Endothelial cell of hepatic sinusoid (primary cell): ENCODE measurements around the gene THAP11.

Source experiments
- in situ Hi-C: cut with HindIII; loops from 2 replicates; pipeline ENCODE4 v1.10.0; 2017; ENCODE audit warnings: low sequenced_read_pairs

The THAP11 gene

DNA sequence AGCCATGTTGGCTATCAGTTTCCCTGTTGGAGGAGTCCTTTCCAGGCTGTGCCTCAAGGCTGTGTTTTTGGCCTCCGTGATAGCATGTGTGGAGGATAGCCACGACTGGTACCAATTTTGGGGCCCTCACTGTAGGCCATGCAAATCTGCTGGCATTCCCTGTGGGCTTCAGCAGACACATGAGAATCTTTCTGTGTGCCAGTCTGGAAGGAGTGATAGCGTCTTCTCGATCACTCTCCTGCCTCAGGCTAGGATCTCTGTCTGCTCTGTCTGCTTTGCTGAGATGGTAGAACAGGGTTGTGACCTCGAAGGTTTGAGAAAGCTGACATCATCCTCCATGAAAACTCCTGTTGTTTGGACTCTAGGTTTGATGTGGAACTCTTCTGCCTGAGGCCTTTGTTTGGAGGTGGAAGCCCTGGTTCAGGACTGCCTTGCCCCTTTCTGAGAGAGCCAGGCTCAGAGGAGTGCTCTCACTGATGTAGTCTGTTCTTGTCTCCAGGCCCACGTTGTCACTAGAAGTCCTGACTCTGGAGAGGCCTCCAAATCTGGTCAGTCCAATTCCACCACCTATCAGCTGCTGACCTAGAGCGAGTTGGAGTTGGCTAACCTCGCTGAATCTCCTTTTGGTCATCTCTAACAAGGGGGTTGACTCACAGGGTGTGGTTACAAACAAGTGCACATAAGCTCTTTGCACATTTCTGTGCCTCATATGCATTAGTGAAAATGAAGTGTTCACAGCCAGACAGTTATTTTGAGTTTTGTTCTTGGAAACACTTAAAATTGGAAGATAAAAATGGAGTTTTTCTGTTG lies 18.7 kb downstream of the THAP11 start:
- in situ Hi-C loops = loop anchor here (5.0 kb wide), 1 partner anchor 38 kb away; no protein-coding TSS in a partner anchor

DNA sequence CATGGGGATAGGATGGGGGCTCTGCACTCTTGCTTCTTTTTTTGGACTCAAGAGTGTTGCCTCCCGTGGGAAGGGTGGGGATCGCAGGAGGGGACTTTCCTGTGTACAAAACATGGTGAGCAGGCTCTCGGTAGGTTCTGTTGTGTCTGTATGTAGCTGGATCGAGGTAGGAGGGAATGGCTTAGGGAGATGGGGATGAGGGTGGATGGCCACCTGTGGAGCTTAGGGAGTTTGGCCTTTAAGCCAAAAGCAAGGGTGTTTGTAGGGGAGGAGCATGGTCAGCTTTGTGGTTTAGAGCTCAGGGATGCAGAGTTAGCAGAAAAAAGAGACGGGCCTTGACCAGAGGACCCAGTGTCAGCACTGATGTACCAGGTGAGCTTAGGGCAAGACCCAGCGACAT lies 19.8 kb downstream of the THAP11 start:
- in situ Hi-C loops = loop anchor here (5.0 kb wide), 1 partner anchor 40 kb away; no protein-coding TSS in a partner anchor

DNA sequence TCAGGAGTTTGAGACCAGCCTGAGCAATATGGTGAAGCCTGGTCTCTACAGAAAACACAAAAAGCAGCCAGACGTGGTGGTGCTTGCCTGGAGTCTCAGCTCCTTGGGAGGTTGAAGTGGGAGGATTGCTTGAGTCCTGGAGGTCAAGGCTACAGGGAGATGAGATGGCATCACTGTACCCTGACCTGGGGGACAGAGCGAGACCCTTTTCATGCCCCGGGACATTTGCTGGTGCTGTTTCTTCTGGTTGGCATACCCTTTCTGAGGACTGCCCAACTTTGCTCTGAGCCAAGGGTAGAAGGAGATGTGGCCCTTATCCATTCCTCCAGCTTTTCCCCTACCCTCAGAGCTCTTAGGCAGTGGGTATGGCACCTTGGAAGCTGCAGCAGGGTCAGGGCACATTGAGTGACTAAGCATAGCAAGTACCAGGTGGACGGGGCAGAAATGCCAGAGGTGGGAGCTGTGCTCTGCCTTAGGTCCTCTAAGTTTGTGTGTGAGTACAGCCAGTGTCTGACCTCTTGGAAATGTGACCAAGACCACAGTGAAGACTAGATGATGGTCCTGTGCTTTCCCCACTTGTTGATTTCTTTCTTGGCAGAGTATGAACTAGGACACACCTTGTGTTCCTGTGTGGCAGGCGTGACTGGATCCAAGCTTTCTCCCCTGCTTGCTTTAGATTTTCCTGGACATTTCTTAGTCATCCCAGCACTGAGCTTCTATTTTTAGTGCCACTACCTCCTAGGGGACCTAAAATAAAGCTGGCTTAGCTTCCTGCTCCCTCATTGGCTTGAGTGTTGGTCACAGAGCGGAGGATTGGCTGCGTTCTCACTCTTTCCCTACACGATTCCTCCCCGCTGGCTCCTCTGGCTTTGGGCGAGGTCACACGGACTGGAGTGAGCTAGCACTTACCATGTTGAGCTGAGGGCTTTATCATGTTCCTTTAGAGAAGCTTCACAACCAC lies 20.8 kb downstream of the THAP11 start:
- in situ Hi-C loops = loop anchor here (5.0 kb wide), 1 partner anchor 41 kb away; no protein-coding TSS in a partner anchor

DNA sequence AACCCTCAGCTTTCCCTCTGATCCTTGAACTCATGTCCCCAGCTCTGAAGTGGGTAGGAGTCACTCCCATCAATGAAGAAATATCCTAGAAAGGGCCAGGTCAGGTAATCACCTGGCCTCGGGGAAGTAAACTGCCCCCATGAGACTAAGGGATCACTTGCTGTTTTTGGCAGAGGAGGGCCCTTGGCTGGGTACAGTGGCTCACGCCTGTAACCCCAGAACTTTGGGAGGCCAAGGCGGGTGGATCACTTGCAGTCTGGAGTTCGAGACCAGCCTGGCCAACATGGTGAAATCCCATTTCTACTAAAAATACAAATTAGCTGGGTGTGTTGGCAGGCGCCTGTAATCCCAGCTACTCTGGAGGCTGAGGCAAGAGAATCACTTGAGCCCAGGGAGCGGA lies 21.9 kb downstream of the THAP11 start:
- in situ Hi-C loops = loop anchor here (5.0 kb wide), 1 partner anchor 42 kb away; no protein-coding TSS in a partner anchor

DNA sequence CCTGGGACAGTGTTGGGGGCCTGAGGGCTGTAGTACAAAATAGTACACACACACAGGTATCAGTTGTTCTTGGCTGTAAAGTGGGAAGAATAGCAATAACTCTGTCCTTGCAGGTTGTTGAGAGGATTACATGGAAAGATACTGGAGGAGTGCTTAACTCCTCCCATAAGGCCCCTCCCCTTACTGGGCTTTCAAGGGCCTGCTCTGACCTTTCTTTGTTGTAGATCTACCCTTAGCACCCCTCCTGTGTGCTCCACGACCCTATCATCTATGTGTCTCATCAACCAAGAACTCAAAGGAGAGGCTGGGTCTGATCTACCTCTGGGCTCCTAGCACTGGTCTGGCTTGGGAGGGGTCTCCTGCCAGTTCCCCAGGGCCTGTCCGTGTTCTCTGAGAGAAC lies 22.5 kb downstream of the THAP11 start:
- in situ Hi-C loops = loop anchor here (5.0 kb wide), 1 partner anchor 42 kb away; no protein-coding TSS in a partner anchor

DNA sequence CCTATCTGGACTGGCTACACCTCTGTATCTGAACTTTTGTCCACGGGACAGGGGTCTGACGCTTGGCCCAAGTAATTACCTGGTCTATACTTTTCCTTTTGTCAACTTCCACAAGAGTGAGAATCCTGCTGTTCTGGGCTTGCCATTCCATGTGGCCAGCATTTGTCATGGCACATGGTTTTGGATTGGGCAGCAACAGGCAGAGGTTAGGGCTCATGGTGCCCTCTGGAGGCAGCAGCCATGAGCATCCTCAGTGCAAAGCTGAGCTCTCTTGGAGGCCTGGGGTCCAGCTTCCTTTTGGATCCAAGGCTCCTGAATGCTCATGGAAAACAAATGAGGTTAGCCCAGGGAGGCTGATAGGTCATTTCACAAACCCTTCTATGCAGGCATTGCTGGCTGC lies 23.2 kb downstream of the THAP11 start:
- in situ Hi-C loops = no loop called here

DNA sequence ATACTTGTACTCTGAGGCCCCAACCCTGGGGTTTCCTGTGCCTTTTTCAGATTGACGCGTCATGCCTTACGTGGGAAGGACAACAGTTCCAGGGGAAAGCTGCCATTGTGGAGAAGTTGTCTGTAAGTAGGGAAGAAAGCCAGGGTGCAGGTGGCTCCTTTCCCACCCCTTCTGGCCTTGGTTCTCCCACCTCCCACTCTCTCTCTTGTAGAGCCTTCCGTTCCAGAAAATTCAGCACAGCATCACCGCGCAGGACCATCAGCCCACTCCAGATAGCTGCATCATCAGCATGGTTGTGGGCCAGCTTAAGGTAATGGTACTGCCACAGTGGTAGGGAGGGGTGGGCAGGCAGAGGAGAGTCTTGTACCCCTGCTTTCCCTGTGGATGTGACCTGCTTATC lies 26.2 kb downstream of the THAP11 start:
- in situ Hi-C loops = no loop called here

DNA sequence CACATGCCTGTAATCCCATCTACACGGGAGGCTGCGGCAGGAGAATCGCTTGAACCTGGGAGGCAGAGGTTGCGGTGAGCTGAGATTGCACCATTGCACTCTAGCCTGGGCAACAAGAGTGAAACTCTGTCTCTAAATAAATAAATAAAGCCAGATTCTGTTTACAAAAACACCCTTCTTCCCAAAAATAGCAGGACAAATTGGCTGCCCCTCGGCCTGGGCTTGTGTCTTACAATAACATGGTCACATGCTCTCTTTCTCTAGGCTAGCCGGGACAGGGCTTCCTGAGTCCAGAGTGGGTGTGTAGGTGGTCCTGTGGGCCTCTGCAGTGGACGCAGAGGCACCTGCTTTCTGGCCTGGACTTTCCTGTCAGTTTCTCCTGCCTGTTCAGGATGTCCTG lies 27.5 kb downstream of the THAP11 start:
- in situ Hi-C loops = no loop called here

DNA sequence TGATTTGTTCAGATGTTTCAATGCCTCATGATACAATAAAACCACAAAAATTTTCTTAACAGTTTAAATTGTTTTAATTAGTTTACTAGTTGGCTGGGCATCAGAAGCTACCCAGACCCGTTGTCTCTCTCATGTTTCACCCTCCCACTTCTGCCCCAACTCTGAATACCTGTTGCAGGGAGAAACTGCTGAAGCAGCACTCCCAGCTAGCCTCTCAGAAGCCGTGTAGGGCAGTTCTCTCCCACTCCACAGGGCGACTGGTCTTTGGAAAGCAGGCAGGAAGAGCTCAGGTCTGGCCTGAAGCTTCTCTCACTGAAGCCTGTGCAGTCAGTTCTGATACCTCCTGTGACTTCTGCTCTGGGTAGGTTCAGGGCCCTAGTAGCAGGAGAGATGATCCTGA lies 29.1 kb downstream of the THAP11 start:
- in situ Hi-C loops = no loop called here

DNA sequence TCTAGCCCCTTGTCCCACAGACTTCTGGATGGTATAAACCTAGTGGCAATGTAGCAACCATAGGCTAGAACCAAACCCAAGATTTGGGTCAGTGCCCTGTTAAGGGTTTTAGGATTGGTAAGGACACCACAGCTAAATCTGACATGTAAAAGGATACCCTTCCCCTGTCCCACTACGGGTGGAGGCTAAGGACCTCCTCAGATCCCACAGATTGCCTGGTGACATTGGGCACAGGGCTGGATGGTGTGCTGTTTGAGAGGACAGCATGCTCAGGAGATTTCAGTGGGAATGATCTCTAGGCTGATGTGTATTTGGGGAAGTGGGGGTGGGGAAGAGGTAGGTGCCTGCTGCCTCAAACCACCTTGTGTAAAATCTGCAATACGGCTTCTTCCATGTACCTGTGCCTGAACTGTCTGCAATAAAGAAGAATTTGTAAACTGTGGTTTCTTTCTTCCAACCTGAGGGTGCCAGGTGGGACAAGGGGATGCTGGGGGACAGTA lies 30.1 kb downstream of the THAP11 start:
- in situ Hi-C loops = no loop called here

DNA sequence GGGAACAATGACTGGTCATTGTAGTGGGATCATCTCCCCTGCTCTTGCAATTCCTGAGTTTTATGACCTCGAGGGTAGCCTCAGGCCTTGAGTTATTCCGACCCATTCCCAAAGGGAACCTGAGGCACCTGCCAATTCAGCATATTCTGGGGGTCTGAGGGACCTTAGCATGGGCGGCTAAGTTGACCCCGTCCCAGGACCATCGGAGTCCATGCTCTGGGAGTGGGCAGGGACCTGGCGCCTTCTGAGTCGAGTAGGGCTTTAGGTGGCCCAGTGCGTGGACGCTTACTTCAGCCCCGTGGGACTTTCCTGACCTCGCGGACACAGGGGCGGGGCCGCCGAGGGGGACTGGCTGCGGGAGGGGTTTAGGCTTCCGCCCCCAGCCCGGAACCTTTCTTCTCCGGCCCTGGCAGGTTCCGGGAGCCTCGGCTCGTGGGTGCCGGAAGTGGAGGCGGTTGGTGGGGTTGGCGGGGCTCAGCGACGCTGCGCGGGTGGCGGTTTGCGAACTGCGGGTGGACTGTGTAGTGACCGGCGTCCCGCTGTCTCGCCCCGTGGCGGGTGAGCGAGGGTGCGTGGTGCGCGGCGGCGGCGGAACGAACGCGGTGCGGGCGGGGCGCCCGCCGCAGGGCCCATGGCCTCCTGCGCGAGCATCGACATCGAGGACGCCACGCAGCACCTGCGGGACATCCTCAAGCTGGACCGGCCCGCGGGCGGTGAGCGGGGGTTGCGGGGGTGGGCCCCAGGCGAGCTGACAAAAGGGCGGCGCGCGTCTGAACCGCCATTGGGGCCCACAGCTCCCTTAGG lies 30.7 kb downstream of the THAP11 start, which contains the start of gene EDC4:
EDC4 (plus strand) TSS at position 422 of the 804 bp plus-strand sequence; CDS start at position 632, 210 bp downstream.
- in situ Hi-C loops = no loop called here

DNA sequence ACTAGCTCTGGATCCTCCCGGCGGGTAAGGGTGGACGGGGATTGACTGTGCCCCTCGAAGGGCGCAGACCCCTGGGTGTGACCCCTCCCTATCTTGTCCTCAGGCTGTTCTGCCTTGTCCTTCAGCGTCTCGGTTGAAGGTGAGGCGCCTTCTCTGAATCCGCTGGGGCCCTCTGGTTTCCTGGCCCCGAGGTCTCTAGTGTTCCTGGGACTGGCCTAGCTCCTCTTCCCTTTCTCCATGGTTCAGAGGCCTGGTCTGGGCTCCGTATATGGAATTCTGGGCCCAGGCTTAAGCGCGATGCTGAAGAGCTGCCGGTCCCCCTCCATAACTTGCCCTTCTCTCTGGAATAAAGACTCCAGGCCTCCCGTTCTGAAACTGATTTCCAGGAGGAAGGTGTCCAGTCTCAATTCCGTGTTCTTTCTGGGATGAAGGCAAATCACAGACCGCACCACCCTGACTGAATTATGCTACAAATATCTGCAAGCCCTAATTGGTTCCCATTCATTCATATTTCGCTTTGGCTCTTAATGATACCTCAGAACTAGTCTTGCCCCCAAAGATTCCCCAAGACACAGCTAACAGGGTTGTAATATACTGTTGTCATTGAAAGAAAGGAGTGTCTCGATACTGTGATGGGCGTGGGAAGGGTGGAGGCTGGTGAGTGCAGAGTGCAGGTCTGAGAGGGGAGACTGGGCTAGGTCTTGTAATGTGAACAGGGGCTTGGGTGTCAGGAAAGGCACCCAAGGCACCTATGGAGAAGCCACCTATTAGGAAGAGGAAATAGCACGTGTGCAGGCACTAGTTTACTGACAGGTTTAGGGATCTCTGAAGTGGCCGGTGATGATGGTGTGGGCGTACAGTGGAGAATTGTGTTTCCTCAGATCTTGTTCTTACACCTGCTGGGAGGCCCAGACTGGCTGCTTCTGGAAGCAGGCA lies 31.6 kb downstream of the THAP11 start:
- in situ Hi-C loops = no loop called here

DNA sequence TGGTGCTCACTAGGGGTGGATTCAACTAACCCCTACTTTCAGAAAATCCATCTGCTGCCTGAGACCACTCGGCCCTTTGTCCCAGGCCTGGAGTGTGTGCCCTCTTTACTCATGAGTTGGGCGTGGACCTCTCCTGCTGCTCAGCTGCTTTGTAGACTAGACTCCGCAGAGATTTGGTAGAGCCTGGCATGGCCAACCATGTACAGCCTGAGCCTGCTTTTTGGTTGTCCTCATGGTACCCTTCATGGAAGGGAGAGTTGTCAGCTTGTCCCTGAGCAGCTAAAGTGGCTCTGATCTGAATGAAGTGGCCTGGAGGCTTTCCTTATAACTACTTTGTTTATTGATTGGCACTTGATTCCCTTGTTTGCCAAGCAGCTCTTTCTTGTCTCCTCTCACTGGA lies 32.3 kb downstream of the THAP11 start:
- in situ Hi-C loops = no loop called here

DNA sequence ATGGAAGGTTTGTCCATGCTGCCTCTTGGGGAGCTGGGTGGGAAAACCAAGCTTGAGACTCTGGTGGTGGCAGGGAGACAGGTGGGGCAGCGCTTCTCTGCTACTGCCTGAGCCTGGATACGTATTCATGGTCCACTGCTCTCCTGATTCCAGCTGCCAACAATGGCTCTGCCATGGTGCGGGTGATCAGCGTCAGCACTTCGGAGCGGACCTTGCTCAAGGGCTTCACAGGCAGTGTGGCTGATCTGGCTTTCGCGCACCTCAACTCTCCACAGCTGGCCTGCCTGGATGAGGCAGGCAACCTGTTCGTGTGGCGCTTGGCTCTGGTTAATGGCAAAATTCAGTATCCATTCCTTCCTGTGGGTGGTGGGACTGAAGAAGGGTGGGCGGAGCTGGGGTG lies 34.9 kb downstream of the THAP11 start:
- in situ Hi-C loops = loop anchor here (25.0 kb wide), 1 partner anchor 185 kb away; no protein-coding TSS in a partner anchor

DNA sequence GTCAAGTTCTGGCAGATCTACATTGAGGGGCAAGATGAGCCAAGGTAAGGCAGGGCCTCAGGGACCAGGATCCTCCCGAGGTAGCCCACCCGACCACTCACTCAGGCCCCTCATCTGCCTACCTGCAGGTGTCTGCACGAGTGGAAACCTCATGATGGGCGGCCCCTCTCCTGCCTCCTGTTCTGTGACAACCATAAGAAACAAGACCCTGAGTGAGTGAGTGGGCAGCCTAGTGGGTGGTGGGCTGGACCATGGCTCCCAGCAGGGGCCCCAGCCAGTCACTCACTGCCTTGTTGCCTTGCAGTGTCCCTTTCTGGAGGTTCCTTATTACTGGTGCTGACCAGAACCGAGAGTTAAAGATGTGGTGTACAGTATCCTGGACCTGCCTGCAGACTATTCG lies 36.1 kb downstream of the THAP11 start:
- in situ Hi-C loops = loop anchor here (25.0 kb wide), 1 partner anchor 184 kb away; no protein-coding TSS in a partner anchor

DNA sequence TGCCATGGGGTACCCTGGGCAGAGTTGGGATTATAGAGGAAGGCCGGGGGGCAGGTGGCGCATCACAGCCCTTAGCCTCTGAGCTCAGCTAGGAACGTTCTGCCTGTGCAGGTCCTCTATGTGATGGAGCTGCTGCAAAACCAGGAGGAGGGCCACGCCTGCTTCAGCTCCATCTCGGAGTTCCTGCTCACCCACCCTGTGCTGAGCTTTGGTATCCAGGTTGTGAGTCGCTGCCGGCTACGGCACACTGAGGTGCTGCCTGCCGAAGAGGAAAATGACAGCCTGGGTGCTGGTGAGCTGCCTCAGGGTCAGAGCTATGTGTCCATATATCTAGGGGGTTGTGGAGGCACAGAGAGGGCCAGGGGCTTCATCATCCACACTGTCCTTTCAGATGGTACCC lies 36.7 kb downstream of the THAP11 start:
- in situ Hi-C loops = loop anchor here (25.0 kb wide), 1 partner anchor 183 kb away; no protein-coding TSS in a partner anchor

DNA sequence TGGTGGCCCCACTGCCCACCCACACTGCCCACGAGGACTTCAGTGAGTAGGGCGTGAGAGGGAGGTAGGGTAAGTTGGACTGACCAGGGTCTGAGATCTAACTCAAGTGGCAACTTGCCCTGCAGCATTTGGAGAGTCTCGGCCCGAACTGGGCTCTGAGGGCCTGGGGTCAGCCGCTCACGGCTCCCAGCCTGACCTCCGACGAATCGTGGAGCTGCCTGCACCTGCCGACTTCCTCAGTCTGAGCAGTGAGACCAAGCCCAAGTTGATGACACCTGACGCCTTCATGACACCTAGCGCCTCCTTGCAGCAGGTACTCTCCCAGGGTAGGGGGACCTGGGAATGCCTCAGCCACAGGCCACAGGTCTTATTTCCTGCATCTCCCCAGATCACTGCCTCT lies 37.3 kb downstream of the THAP11 start:
- in situ Hi-C loops = loop anchor here (25.0 kb wide), 1 partner anchor 183 kb away; no protein-coding TSS in a partner anchor

DNA sequence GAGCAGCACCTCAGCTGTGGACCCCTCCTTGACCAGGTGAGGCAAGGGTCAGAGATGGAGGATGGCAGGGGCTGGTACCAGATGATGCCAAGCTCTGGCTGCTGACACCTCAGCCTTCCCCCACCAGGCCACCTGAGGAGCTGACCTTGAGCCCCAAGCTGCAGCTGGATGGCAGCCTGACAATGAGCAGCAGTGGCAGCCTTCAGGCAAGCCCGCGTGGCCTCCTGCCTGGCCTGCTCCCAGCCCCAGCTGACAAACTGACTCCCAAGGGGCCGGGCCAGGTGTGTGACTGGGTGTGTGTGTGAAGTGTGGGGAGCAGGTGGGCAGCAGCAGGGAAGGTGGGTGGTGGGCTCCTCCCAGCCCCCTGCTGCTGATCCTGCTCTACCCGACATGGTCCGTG lies 37.8 kb downstream of the THAP11 start:
- in situ Hi-C loops = loop anchor here (10.0 to 25.0 kb wide), 2 partner anchors 125 to 182 kb away; no protein-coding TSS in a partner anchor

DNA sequence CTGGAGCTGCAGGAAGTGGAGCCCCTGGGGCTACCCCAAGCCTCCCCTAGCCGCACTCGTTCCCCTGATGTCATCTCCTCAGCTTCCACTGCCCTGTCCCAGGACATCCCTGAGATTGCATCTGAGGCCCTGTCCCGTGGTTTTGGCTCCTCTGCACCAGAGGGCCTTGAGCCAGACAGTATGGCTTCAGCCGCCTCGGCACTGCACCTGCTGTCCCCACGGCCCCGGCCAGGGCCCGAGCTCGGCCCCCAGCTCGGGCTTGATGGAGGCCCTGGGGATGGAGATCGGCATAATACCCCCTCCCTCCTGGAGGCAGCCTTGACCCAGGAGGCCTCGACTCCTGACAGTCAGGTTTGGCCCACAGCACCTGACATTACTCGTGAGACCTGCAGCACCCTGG lies 38.5 kb downstream of the THAP11 start:
- in situ Hi-C loops = loop anchor here (10.0 to 25.0 kb wide), 2 partner anchors 124 to 182 kb away; no protein-coding TSS in a partner anchor
